ENCODE data around the gene POGK.
A peak's percentile ranks its signal among the peaks of the same experiment; 100 is the strongest.
"Not testable (repeated sequence)": the region's sequence is repeated elsewhere in the genome, so short reads cannot be mapped to it uniquely, and the experiment has no call there.

Gene POGK

GRCh38 chr1:166814611-166815010, 24.7 kb upstream of the POGK start:
- DNase-seq, result no peak
- H3K4me1 ChIP-seq, result no peaks in the 10 kb centered on the region
- TF ChIP-seq CTCF (IDR thresholded peaks at IDR 0.05; ENCODE audit: low read depth, low read length), result no peak
- H3K36me3 ChIP-seq, result no peaks in the 10 kb centered on the region
- H3K4me3 ChIP-seq (ENCODE audit: low read depth, low read length), result no peak overlapping the region
- H3K27me3 ChIP-seq, result no peaks in the 10 kb centered on the region
- no peaks in the 10 kb centered on the region for H3K9me3 ChIP-seq

DNA sequence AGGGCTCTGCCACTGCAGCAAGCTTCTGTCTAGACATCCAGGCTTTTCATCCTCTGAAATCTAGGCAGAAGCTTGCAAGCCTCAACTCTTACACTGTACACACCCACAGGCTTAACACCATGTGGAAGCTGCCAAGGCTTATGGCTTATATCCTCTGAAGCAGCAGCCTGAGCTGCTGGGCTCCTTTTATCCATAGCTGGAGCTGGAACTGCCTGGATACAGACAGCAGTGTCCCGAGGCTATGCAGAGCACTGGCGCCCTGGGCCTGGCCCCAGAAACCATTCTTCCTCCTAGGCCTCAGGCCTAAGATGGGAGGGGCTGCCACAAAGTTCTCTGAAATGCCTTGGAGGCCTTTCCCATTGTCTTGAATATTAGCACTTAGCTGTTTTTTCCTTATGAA, 19.3 kb upstream of the POGK start:
- DNase-seq, result no peak
- Histone ChIP-seq H3K36me3 (no peaks in the 10 kb centered on the region), H3K4me3 (ENCODE audit: low read depth, low read length) (no peak overlapping the region), H3K4me1 (no peaks in the 10 kb centered on the region), H3K27me3 (no peaks in the 10 kb centered on the region), H3K9me3 (no peaks in the 10 kb centered on the region)
- no peak for TF ChIP-seq CTCF (IDR thresholded peaks at IDR 0.05; ENCODE audit: low read depth, low read length)

DNA sequence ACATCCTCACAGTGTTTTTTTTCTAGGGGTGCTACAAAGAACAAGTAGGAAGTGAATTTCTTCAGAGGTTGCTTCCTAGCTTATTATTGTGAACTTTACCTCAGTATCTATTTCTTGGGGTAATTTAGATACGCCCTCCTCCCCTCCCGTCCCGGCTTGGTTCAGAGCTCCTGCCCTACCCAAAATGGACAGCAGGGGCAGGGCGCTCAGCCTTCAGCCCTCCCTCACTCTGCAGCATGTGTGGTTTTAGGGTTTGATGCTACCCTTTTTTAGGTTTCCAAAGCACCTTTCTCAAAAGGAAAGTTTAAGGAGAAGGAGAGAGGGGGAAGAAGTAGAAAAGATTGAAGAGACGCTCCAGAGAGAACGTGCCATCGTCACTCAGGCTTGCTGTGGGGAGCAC, 16.9 kb upstream of the POGK start:
- peak; percentile 62 for TF ChIP-seq CTCF (IDR thresholded peaks at IDR 0.05; ENCODE audit: low read depth, low read length)
- Histone ChIP-seq H3K4me3 (ENCODE audit: low read depth, low read length) (no peak overlapping the region), H3K4me1 (no peaks in the 10 kb centered on the region), H3K9me3 (no peaks in the 10 kb centered on the region), H3K27me3 (no peaks in the 10 kb centered on the region), H3K36me3 (no peaks in the 10 kb centered on the region)
- no peak for DNase-seq

DNA sequence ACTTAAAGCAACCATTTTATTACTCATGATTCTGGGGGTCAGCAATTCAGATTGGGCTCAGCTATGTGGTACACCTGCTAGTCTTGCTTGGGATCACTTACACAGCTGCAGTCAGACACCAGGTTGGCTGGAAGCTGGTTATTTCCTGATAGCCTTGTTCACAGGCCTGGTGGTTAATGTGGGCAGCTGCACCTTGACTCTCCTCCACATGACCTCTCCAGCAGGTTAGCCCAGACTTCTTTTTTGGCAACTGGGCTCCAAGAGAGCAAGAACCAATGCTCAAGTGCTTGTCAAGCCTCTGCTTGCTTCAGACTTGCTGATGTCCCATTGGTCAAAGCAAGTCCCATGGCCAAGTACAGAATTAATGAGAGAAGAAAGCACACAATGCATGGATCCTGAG, 11.8 kb upstream of the POGK start:
- DNase-seq, result no peak
- H3K4me3 ChIP-seq (ENCODE audit: low read depth, low read length), result no peak overlapping the region
- no peak for TF ChIP-seq CTCF (IDR thresholded peaks at IDR 0.05; ENCODE audit: low read depth, low read length)
- no peaks in the 10 kb centered on the region for H3K4me1 ChIP-seq
- no peaks in the 10 kb centered on the region; the same call in 1 of the 2 replicates for H3K9me3 ChIP-seq
- no peaks in the 10 kb centered on the region for H3K36me3 ChIP-seq
- peaks cover 3% of the 10 kb centered on the region for H3K27me3 ChIP-seq

- not testable (repeated sequence) for H3K27me3 ChIP-seq; DNase-seq; H3K36me3 ChIP-seq; H3K4me1 ChIP-seq; H3K4me3 ChIP-seq (ENCODE audit: low read depth, low read length); H3K9me3 ChIP-seq
These were observed 9.5 kb upstream of the POGK start for GRCh38 chr1:166829762-166830161.

- Histone ChIP-seq H3K27me3 (peaks cover 7% of the 10 kb centered on the region), H3K4me3 (ENCODE audit: low read depth, low read length) (no peak overlapping the region), H3K4me1 (peaks cover 6% of the 10 kb centered on the region), H3K9me3 (no peaks in the 10 kb centered on the region), H3K36me3 (peaks cover 10% of the 10 kb centered on the region)
- TF ChIP-seq CTCF (IDR thresholded peaks at IDR 0.05; ENCODE audit: low read depth, low read length), result no peak
- DNase-seq, result no peak
These were observed 2.5 kb upstream of the POGK start for GRCh38 chr1:166836733-166837132.

All from BE2C (cell line).